ENCODE results near the gene HPX.

DNA sequence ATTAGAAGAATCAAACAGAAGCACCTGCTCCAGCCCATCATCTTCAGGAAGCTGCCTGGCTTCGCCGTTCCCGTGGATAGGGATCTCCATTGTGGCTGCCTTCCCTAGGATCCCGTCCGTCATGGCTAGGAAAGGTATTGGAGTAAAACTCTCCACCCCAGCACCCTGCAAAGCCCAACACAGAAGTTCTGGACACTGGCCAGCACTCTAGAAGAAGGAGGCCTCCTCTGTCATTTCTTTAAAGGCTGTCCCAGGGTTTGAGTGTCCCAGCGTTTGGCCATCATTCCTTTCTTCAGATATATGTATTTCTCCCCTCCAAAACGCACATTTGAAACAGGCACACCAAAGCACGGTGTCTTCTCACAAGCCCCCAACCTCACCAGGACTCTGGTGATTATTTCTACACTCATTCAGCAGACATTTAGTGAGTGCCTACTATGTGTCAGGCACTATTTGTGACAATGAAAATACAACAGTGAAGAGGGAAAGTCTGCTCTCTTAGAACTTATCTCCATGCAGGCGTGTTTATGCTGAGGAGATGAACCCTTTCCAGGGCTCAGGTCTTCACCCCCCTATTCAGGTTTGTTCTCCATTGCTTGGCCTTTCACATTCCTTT is 39.6 kb upstream of the HPX start:
- TF ChIP-seq, protein P1, sequence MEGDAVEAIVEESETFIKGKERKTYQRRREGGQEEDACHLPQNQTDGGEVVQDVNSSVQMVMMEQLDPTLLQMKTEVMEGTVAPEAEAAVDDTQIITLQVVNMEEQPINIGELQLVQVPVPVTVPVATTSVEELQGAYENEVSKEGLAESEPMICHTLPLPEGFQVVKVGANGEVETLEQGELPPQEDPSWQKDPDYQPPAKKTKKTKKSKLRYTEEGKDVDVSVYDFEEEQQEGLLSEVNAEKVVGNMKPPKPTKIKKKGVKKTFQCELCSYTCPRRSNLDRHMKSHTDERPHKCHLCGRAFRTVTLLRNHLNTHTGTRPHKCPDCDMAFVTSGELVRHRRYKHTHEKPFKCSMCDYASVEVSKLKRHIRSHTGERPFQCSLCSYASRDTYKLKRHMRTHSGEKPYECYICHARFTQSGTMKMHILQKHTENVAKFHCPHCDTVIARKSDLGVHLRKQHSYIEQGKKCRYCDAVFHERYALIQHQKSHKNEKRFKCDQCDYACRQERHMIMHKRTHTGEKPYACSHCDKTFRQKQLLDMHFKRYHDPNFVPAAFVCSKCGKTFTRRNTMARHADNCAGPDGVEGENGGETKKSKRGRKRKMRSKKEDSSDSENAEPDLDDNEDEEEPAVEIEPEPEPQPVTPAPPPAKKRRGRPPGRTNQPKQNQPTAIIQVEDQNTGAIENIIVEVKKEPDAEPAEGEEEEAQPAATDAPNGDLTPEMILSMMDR (IDR thresholded peaks at IDR 0.05) = no peak
- no peak for TF ChIP-seq EP300 (IDR thresholded peaks at IDR 0.05)
